Measurements from ENCODE around the gene PGAP6. TPM values are rescaled to one million over a fixed set of nuclear protein-coding genes. Genes with fewer than 3 reads are reported as not detected.
A peak's percentile ranks its signal among the peaks of the same experiment; 100 is the strongest.
"Not testable (repeated sequence)": the region's sequence is repeated elsewhere in the genome, so short reads cannot be mapped to it uniquely, and the experiment has no call there.

The PGAP6 gene
- polyA plus RNA-seq, 1 donor: 29.0 TPM

GRCh38 chr16:349211-349610 is 32.6 kb downstream of the PGAP6 start:
- no peak for DNase-seq

DNA sequence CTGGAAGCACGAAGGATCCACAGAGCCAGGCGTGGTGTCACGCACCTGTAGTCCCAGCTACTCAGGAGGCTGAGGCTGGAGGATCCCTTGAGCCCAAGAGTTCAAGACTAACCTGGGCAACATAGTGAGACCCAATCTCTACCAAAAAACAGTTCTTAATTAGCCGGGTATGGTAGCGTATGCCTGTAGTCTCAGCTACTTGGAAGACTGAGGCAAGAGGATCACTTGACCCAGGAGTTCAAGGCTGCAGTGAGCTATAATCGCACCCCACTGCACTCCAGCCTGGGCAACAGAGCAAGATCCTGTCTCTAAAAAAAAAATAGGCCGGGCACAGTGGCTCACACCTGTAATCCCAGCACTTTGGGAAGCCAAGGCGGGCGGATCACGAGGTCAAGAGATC is 33.3 kb downstream of the PGAP6 start:
- DNase-seq: not testable (repeated sequence)

- DNase-seq: no peak
Measured at GRCh38 chr16:347203-347602, 34.6 kb downstream of the PGAP6 start.

- no peak for DNase-seq
Measured at GRCh38 chr16:346587-346986, 35.2 kb downstream of the PGAP6 start.

- no peak for DNase-seq
Measured at GRCh38 chr16:345772-346171, 36.0 kb downstream of the PGAP6 start.

DNA sequence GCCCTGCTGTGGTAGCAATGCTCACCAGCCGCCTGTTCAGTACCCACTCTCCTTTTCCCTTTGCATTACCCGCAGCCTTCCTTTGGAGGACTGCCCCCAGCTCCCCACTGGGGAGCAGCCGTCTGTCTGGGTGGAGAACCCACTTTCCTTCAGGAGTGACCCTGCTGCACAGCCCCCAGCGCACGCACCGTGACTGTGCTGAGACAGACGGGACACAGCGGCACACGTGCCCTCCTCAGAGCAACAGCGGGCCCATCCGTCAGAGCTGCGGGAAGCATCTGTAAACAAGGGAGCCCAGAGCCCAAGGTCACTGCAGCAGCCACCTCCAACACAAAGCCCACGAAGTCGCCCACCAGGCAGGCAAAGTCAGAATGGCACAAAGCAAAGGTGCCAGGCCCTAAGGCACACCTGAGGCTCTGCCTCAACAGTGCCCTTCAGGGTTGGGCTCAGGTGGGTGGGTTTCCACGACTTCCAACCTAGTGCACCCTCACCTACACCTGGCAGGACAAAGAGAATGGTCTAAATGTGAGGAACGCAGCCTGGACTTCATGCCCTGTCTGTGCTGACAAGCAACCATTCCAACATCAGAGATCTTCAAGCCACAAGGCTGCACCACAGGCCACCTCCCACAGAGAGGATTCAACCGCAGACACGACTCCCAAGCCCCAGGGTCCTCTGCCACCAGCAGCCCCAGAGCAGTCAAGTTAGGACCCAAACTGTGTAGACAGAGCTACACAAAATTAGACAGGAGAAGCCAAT is 39.1 kb downstream of the PGAP6 start:
- DNase-seq: no peak

DNA sequence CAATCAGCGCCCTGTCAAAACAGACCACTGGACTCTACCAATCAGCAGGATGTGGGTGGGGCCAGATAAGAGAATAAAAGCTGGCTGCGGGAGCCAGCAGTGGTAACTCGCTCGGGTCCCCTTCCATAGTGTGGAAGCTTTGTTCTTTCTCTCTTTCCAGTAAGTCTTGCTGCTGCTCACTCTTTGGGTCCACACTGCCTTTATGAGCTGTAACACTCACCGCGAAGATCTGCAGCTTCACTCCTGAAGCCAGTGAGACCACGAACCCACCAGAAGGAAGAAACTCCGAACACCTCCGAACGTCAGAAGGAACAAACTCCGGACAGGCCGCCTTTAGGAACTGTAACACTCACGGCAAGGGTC is 39.8 kb downstream of the PGAP6 start:
- DNase-seq: not testable (repeated sequence)

DNA sequence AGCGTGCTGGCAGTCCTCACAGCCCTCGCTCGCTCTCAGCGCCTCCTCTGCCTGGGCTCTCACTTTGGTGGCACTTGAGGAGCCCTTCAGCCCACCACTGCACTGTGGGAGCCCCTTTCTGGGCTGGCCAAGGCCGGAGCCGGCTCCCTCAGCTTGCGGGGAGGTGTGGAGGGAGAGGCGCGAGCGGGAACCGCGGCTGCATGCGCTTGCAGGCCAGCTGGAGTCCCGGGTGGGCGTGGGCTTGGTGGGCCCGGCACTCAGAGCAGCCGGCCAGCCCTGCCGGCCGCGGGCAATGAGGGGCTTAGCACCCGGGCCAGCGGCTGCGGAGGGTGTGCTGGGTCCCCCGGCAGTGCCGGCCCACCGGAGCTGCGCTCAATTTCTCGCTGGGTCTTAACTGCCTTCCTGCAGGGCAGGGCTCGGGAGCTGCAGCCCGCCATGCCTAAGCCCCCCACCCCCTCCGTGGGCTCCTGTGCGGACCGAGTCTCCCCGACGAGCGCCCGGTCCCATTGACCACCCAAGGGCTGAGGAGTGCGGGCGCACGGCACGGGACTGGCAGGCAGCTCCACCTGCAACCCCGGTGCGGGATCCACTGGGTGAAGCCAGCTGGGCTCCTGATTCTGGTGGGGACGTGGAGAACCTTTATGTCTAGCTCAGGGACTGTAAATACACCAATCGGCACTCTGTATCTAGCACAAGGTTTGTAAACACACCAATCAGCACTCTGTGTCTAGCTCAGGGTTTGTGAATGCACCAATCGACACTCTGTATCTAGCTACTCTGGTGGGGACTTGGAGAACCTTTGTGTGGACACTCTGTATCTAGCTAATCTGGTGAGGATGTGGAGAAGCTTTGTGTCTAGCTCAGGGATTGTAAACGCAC is 40.4 kb downstream of the PGAP6 start:
- not testable (repeated sequence) for DNase-seq

- no peak for DNase-seq
Measured at GRCh38 chr16:340370-341091, 41.2 kb downstream of the PGAP6 start.

DNA sequence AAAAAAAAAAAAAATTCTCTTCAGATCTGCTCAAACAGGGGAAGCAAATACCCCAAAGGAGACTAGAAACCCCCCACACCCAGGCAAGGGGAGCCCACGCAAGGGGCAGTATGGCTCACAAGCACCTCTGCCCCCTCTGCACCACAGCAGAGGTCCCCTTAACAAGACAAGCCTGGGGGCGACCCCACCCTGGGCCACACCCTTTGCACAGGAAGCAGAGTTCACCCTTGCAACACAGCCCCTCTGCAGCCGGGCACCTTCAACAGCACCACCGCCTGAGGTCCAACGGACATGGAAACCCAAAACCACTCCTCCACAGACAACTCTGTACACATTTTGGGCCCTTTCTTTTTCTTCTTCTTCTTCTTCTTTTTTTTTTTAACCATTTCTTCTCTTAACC is 42.1 kb downstream of the PGAP6 start:
- DNase-seq: no peak

- DNase-seq: no peak
Measured at GRCh38 chr16:337975-338575, 43.7 kb downstream of the PGAP6 start.

DNA sequence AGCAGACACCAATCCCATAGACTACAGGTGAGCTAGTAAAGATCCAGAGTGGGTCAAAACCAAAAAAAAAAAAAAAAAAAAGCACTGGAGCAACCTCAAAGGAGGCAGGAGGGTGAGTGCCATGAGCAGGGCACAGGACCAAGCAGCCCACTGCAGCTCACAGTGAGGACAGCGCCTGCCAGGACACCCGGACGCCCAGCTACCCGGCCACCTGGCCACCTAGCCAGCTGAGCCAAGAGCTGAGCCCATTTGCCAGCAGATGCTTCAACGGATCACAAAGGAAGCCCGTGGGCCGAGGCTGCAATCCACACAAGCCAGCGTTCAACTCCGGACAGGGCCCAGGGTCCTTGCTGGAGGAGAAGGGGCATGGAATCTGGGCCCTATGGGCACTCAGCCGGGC is 44.3 kb downstream of the PGAP6 start:
- DNase-seq: no peak

DNA sequence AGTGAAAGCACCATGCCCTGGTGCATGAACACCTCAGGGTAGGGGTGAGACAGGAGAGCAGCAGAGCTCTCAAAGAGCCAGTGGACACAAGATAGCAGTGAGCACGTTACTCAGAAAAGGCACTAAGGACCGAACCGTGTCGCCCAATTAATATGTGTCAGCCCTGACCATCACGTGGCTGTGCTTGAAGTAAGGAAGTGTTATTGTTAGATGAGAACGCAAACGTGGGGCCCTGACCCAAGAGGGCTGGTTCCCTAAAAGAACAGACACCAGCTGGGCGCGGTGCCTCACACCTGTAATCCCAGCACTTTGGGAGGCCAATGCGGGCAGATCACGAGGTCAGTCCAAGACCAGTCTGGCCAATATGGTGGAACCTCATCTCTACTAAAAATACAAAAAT is 45.5 kb downstream of the PGAP6 start:
- no peak for DNase-seq

- DNase-seq: not testable (repeated sequence)
Measured at GRCh38 chr16:334861-335632, 46.7 kb downstream of the PGAP6 start.

- not testable (repeated sequence) for DNase-seq
Measured at GRCh38 chr16:334164-334832, 47.5 kb downstream of the PGAP6 start.

DNA sequence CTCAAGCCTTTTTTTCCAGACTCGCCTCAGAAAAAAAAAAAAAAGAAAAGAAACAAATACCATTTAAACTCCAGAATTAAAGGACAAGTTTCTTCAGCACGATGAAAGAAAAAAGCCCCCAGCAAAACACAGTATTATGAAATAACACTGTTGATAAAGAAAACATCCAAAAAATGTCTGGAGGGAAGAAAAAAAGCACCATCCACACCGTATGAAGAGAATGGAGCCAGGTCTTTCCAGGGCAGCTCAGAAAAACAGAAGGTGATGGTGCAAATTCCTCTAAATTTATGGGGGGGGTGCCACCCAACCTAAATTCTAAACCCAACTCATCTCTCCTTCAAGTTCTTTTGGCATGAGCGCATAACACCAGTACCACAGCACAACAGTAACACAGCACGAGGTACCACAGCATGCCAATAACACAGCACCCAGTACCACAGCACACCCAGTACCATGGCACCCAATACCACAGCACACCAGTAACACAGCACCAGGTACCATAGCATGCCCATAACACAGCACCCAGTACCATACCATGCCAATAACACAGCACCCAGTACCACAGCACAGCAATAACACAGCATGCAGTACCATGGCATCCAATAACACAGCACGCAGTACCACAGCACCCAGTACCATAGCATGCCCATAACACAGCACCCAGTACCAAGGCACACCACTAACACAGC is 48.2 kb downstream of the PGAP6 start:
- no peak for DNase-seq

- DNase-seq: peak; percentile 67
Measured at GRCh38 chr16:331181-331814, 50.5 kb downstream of the PGAP6 start.

- DNase-seq: no peak
Measured at GRCh38 chr16:330741-331140, 51.0 kb downstream of the PGAP6 start.

DNA sequence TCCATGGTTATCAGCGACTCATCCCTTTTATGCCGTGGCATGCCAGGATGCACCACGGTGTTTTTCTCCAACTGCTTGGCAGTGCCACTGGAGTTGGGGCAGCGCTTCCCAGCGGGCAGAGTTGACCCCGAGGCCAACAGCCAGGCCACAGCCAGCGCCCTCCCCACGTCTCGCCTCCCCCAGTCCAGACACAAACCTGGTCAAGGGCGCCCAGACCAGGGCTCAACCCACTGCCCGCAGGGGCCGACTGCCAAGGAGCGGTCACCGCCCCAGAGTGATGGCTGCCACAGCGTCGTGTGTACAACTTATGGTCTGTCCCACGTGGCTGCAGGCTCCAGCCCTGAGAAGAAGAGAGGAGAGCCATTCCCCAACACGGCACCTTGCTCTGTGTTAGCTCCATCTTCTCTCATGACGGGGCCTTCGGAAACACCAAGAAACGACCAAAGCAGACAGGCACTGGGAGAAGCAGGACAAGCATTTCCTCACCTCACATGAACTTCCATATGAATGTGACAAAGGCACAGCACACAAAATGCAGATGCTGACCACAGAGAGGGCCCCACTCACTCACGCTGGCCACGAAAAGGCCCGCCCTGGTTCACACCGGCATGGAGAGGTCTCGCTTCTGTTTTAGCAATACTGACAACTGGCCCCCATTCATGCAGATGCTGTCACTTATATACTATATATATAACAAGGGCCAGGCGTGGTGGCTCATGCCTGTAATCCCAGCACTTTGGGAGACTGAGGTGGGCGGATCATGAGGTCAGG is 56.2 kb downstream of the PGAP6 start:
- DNase-seq: no peak
